ENCODE measurements around the gene KRTAP1-5.

Gene KRTAP1-5

GRCh38 chr17:40980117-40980516, 46.9 kb downstream of the KRTAP1-5 start:
- no peak for DNase-seq (ENCODE audit: low read depth, low spot score)
- ChIA-PET CTCF (interaction anchor here (0.9 to 2.0 kb wide), 3 partner anchors 13 to 18 kb away, joined by 3 to 6 read pairs (median 5); partner anchors contain the start of gene KRT39), POLR2A (interaction anchor here (0.6 kb wide), 1 partner anchor 106 kb away, joined by 3 read pairs; no protein-coding TSS in a partner anchor)
- no peak for TF ChIP-seq CTCF (IDR thresholded peaks at IDR 0.05; ENCODE audit: insufficient read depth, low read length, missing control alignments)
- H3K4me3 ChIP-seq (ENCODE audit: low read depth, low read length): no peak overlapping the region

GRCh38 chr17:40978575-40979151, 48.3 kb downstream of the KRTAP1-5 start:
- POLR2A ChIA-PET: no interaction called here
- CTCF ChIA-PET: interaction anchor here (0.6 to 1.0 kb wide), 2 partner anchors 14 to 1868 kb away, joined by 3 read pairs; no protein-coding TSS in a partner anchor
- no peak for TF ChIP-seq CTCF (IDR thresholded peaks at IDR 0.05; ENCODE audit: insufficient read depth, low read length, missing control alignments)
- no peak overlapping the region for H3K4me3 ChIP-seq (ENCODE audit: low read depth, low read length)
- no peak for DNase-seq (ENCODE audit: low read depth, low spot score)
